Esophagus muscularis mucosa (tissue), 4 donors: ENCODE data around the gene HMMR. TPM values are rescaled to one million over a fixed set of nuclear protein-coding genes. Genes with fewer than 3 reads are reported as not detected.

Experiments
- DNase-seq: peaks from one replicate; pipeline ENCODE4 v3.0.0-alpha.2; 2017; ENCODE audit errors: extremely low spot score
- H3K27ac ChIP-seq, 4 donors: fragments of 200-600 bp; sonication (generic); replicated peaks in 1 of 4; 1 replicate in 3 of 4; 2 replicates in 1 of 4; pipeline ENCODE4 v1.5.1; 2016 to 2019; ENCODE audit warnings: mild to moderate bottlenecking in 1 of 4
- H3K27me3 ChIP-seq, 4 donors: fragments of 200-600 bp; sonication (generic); one replicate each; pipeline versions ENCODE4 v1.5.1 to v1.6.0; 2016 to 2019
- H3K36me3 ChIP-seq, 4 donors: fragments of 200-600 bp; sonication (generic); one replicate each; pipeline ENCODE4 v1.5.1; 2016 to 2019
- H3K4me1 ChIP-seq, 4 donors: fragments of 200-600 bp; sonication (generic); one replicate each; pipeline ENCODE4 v1.5.1; 2016 to 2019
- H3K4me3 ChIP-seq, 4 donors: fragments of 200-600 bp; sonication (generic); 1 replicate in 2 of 4; 2 replicates in 2 of 4; pipeline ENCODE4 v1.5.1; 2016 to 2019; ENCODE audit warnings: mild to moderate bottlenecking in 4 of 4, moderate library complexity in 1 of 4
- H3K9me3 ChIP-seq, 4 donors: fragments of 200-600 bp; sonication (generic); 1 replicate in 3 of 4; 2 replicates in 1 of 4; pipeline ENCODE4 v1.5.1; 2016 to 2019
- CTCF ChIP-seq, 3 experiments: fragments of 200-600 bp in 2 of 3; fragments of 450-650 bp in 1 of 3; sonication (generic) in 2 of 3; IDR thresholded peaks; one replicate each; pipeline ENCODE4 v1.5.1; 2017 to 2019; ENCODE audit warnings: antibody characterized with exemption in 3 of 3, mild to moderate bottlenecking in 2 of 3, moderate library complexity in 1 of 3
- EP300 ChIP-seq: sonication (generic); formaldehyde crosslinking; IDR thresholded peaks from one replicate; pipeline ENCODE4 v1.6.1; 2017; ENCODE audit warnings: antibody characterized with exemption
- POLR2A ChIP-seq: fragments of 450-650 bp; IDR thresholded peaks from one replicate; pipeline ENCODE4 v1.6.1; 2017; ENCODE audit warnings: antibody characterized with exemption, moderate library complexity, mild to moderate bottlenecking, low read depth
- POLR2AphosphoS5 ChIP-seq, 2 donors: sonication (generic); formaldehyde crosslinking; IDR thresholded peaks; one replicate each; pipeline ENCODE4 v1.6.1; 2017; ENCODE audit warnings: antibody characterized with exemption in 2 of 2
- WGBS: methylation state at CpG from one replicate; pipeline ENCODE4 v1.1.5; 2018; 5-methylcytosine and 5-hydroxymethylcytosine counted together
- intact Hi-C: fragments of 100-400 bp; cut with DNase I; formaldehyde crosslinking; loops from one replicate; pipeline ENCODE4 v1.15.1; 2023
- total RNA-seq, 4 donors: library from RNA; depleted of rRNA; stranded (reverse); fragments of >200 nt; gene quantifications; one replicate each; pipeline versions ENCODE4 v1.1.0 to v1.2.1, GENCODE V29; 2016

Gene HMMR
- total RNA-seq, 4 donors from 2014 or later = 0.17 to 0.57 (median 0.26) TPM; not detected in 1

- Histone ChIP-seq H3K4me1 (peaks cover 17 to 30% (median 28%) of the 10 kb centered on the region in 4 donors), H3K36me3 (no peaks in the 10 kb centered on the region), H3K27ac (no peak overlapping the region), H3K4me3 (no peak overlapping the region), H3K27me3 (no peaks in the 10 kb centered on the region), H3K9me3 (no peaks in the 10 kb centered on the region)
- TF ChIP-seq CTCF (IDR thresholded peaks at IDR 0.05) (no peak), EP300 (no peak), POLR2A (no peak)
- no peak for DNase-seq
- intact Hi-C loops = loop anchor here (5.0 kb wide), 1 partner anchor 39 kb away; no protein-coding TSS in a partner anchor
Measured at GRCh38 chr5:163463063-163463435, 2.6 kb downstream of the HMMR start.

DNA sequence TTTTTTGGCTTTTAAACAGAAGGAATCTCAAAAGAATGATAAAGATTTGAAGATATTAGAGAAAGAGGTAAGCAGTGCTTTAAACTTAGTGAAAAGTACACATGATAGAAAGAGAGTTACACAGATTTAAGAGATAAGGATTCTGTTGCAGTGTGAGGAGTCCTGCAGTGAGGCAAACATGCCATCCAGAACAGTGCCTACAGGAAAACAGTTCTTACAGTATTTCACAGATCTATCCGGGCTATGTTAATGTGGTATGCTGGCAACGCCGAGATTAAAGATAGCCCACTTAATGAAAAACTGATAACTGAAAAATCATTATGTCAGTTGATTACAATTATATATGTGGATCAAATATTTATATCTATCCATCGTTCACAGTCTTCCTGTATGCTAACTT is 7.2 kb downstream of the HMMR start:
- Histone ChIP-seq H3K4me1 (no peaks in the 10 kb centered on the region), H3K9me3 (no peaks in the 10 kb centered on the region), H3K36me3 (no peaks in the 10 kb centered on the region), H3K4me3 (no peak overlapping the region), H3K27ac (no peak overlapping the region), H3K27me3 (no peaks in the 10 kb centered on the region)
- intact Hi-C loops = no loop called here
- DNase-seq = no peak
- no peak for TF ChIP-seq POLR2A
- TF ChIP-seq POLR2AphosphoS5 (IDR thresholded peaks at IDR 0.05) = no peak
- no peak for TF ChIP-seq EP300
- TF ChIP-seq CTCF (IDR thresholded peaks at IDR 0.05) = no peak
- WGBS = 84% methylated on average over 4 of the region's 4 CpGs

- H3K9me3 ChIP-seq = no peaks in the 10 kb centered on the region
- TF ChIP-seq EP300 (no peak), CTCF (IDR thresholded peaks at IDR 0.05) (peak in 2 of 3 experiments; percentile 18 to 58)
- WGBS = 97% methylated on average over 3 of the region's 3 CpGs
- no peak overlapping the region for H3K4me3 ChIP-seq
- H3K4me1 ChIP-seq = no peaks in the 10 kb centered on the region
- no peak for DNase-seq
- intact Hi-C loops = no loop called here
- no peaks in the 10 kb centered on the region for H3K36me3 ChIP-seq
- H3K27me3 ChIP-seq = no peaks in the 10 kb centered on the region
- no peak overlapping the region for H3K27ac ChIP-seq
Measured at GRCh38 chr5:163473635-163474243, 13.3 kb downstream of the HMMR start.

DNA sequence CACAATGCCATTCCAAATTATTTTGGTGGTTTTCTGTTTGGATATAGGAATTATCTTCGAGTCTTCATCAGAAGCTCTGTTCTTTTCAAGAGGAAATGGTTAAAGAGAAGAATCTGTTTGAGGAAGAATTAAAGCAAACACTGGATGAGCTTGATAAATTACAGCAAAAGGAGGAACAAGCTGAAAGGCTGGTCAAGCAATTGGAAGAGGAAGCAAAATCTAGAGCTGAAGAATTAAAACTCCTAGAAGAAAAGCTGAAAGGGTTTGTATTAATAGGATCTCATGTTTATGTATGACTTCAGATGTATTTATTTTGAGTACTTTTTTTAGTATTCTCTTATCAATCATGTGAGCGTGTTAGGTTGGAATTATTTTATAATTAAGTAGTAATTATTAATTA is 15.0 kb downstream of the HMMR start:
- no peaks in the 10 kb centered on the region for H3K4me1 ChIP-seq
- intact Hi-C loops = no loop called here
- H3K36me3 ChIP-seq = no peaks in the 10 kb centered on the region
- H3K27me3 ChIP-seq = no peaks in the 10 kb centered on the region
- no peak overlapping the region for H3K27ac ChIP-seq
- H3K9me3 ChIP-seq = no peaks in the 10 kb centered on the region
- H3K4me3 ChIP-seq = no peak overlapping the region
- TF ChIP-seq EP300 = no peak
- no peak for TF ChIP-seq CTCF (IDR thresholded peaks at IDR 0.05)
- no peak for TF ChIP-seq POLR2A
- no peak for TF ChIP-seq POLR2AphosphoS5 (IDR thresholded peaks at IDR 0.05)
- WGBS = 81% methylated on average over 2 of the region's 2 CpGs
- no peak for DNase-seq
